ENCODE measurements around the gene SSU72. TPM values are rescaled to one million over a fixed set of nuclear protein-coding genes. Genes with fewer than 3 reads are reported as not detected.

The SSU72 gene
- total RNA-seq, 1 donor from 2014 or later = 87.3 TPM

DNA sequence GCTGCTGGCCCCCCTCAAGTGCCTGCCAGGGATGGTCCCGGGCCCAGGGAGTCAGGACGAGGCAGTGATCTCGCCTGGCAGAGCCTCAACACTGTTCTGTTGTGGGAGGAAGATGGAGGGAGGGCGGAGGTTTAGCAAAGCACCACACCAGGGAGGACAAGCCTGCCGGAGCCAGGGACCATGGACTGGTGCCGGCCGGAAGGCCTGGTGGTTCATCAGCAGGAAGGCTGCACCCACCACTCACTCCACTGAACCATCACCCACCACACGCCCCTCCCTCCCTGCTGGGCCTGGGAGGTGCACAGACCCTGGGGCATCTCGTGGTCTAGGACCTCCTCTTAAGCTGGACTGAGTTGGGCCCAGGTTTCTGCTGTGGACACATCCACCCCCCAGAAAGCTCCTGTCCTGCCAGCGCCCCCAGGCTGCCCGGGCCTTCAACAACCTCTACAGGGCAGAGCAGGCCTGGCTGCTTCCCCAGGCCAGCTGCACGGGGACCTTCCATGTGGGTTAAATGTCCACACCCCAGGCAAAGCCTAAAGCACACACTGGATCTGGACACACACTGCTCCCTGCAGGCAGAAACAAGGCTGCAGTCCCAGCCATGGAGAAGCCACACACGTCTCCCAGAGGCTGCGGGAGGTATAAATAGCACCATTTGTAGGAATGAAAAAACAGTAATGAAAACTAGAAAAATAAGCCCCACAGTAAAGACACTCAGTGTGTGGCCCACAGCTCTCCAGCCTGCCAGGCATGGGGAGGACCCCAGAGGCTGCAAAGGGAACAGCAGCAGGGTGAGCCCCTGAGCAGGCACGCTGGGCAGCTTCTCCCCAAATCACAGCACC is 23.9 kb downstream of the SSU72 start:
- DNase-seq (ENCODE audit: low read depth) = no peak
- Histone ChIP-seq H3K4me3 (ENCODE audit: low read depth, low read length) (no peak overlapping the region), H3K36me3 (ENCODE audit: control insufficient read depth, insufficient read depth, low read length) (no peaks in the 10 kb centered on the region), H3K27me3 (ENCODE audit: control insufficient read depth, insufficient read depth, low read length) (no peaks in the 10 kb centered on the region)
- TF ChIP-seq, protein P1, sequence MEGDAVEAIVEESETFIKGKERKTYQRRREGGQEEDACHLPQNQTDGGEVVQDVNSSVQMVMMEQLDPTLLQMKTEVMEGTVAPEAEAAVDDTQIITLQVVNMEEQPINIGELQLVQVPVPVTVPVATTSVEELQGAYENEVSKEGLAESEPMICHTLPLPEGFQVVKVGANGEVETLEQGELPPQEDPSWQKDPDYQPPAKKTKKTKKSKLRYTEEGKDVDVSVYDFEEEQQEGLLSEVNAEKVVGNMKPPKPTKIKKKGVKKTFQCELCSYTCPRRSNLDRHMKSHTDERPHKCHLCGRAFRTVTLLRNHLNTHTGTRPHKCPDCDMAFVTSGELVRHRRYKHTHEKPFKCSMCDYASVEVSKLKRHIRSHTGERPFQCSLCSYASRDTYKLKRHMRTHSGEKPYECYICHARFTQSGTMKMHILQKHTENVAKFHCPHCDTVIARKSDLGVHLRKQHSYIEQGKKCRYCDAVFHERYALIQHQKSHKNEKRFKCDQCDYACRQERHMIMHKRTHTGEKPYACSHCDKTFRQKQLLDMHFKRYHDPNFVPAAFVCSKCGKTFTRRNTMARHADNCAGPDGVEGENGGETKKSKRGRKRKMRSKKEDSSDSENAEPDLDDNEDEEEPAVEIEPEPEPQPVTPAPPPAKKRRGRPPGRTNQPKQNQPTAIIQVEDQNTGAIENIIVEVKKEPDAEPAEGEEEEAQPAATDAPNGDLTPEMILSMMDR (IDR thresholded peaks at IDR 0.05; ENCODE audit: insufficient read depth, low read length, poor library complexity, severe bottlenecking) = peak; percentile 45

DNA sequence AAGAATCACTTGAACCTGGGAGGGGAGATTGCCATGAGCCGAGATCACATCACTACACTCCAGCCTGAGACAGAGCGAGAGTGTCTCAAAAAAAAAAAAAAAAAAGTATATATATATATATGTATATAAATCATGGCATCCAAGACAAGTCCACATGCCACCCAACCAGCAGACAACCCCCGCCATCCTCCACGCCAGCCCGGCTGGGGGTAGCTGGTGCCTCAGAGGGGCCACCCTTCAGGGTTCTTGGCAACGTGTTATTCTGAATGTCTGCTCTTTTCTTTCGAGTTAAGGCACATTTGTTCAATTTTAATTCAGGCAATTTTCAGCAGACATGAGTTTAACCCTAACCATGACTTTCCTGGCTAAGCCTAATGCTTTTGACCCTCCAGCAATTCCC is 24.6 kb downstream of the SSU72 start:
- TF ChIP-seq, protein P1 (IDR thresholded peaks at IDR 0.05; ENCODE audit: insufficient read depth, low read length, poor library complexity, severe bottlenecking) = no peak
- no peaks in the 10 kb centered on the region for H3K36me3 ChIP-seq (ENCODE audit: control insufficient read depth, insufficient read depth, low read length)
- H3K4me3 ChIP-seq (ENCODE audit: low read depth, low read length) = no peak overlapping the region
- DNase-seq (ENCODE audit: low read depth) = no peak
- H3K27me3 ChIP-seq (ENCODE audit: control insufficient read depth, insufficient read depth, low read length) = no peaks in the 10 kb centered on the region

DNA sequence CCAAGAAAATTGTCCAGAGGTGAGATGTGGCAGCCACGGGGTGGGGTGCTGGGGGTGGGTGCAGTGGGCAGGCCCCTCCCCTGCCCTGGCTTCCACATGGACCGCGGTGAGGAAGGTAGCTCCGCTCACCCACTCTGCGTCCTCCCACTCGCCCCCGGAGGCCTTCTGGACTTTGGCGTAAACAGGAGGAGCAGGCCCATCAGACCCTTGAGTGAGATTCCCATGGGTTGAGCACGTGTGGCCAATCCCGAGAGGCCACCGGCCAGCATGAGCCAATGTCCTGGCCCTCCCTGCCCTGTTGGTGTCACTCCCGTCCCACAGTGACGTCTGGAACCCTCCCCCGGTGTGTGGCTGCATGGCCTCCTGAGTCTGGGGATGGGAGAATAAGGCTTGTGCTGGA is 26.1 kb downstream of the SSU72 start:
- Histone ChIP-seq H3K27me3 (ENCODE audit: control insufficient read depth, insufficient read depth, low read length) (no peaks in the 10 kb centered on the region), H3K36me3 (ENCODE audit: control insufficient read depth, insufficient read depth, low read length) (no peaks in the 10 kb centered on the region), H3K4me3 (ENCODE audit: low read depth, low read length) (no peak overlapping the region)
- no peak for DNase-seq (ENCODE audit: low read depth)
- TF ChIP-seq, protein P1 (IDR thresholded peaks at IDR 0.05; ENCODE audit: insufficient read depth, low read length, poor library complexity, severe bottlenecking) = no peak

DNA sequence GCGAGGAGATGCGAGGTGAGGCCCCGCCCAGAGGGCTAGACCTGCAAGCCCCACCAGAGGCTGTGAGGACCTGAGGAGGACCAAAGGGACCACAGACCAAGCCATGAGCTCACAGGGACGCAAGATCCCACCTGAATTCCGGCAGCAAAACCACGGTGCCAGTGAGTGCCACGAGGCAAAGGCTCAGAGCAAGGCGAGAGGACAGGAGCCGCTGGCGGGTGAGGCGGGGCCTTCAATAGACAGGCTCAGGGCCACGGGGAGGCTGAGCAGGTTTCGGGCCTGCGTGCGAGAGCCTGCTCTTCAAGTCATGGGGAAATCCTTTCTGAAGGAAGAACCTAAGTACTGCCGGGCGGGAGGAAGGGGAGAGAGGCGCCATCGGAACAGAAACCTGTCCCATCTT is 27.2 kb downstream of the SSU72 start:
- no peak for DNase-seq (ENCODE audit: low read depth)
- Histone ChIP-seq H3K4me3 (ENCODE audit: low read depth, low read length) (no peak overlapping the region), H3K27me3 (ENCODE audit: control insufficient read depth, insufficient read depth, low read length) (no peaks in the 10 kb centered on the region), H3K36me3 (ENCODE audit: control insufficient read depth, insufficient read depth, low read length) (no peaks in the 10 kb centered on the region)
- TF ChIP-seq, protein P1 (IDR thresholded peaks at IDR 0.05; ENCODE audit: insufficient read depth, low read length, poor library complexity, severe bottlenecking) = no peak

DNA sequence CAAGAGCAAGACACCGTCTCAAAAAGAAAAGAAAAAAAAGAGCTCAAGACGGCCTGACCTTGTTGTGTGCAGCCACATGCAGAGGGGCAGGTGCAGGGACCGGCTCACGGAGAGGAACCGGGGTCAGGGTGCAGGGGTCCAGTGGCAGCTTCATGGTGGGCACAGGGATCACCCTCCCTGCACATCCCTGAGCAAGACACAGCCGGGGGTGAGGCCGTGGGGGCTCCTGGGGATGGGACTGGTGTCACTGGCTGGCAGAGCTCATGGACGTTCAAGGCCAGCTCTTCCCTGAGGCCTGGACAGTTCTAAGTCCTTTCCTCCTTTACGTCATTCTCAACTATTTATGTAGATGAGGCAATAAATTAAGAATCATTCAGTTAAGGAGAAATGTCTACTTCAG is 27.7 kb downstream of the SSU72 start:
- no peak for DNase-seq (ENCODE audit: low read depth)
- H3K36me3 ChIP-seq (ENCODE audit: control insufficient read depth, insufficient read depth, low read length) = no peaks in the 10 kb centered on the region
- no peak overlapping the region for H3K4me3 ChIP-seq (ENCODE audit: low read depth, low read length)
- TF ChIP-seq, protein P1 (IDR thresholded peaks at IDR 0.05; ENCODE audit: insufficient read depth, low read length, poor library complexity, severe bottlenecking) = no peak
- H3K27me3 ChIP-seq (ENCODE audit: control insufficient read depth, insufficient read depth, low read length) = no peaks in the 10 kb centered on the region

Measured in kidney epithelial cell (primary cell).